GM23338 (cell line): ENCODE data around the gene ZNF23. TPM values are rescaled to one million over a fixed set of nuclear protein-coding genes. Genes with fewer than 3 reads are reported as not detected.

ENCODE experiments used
- ATAC-seq: fragments of 200-7000 bp; cut with Tn5 transposase; 3 replicates; pipeline ENCODE4 v1.9.1; 2020
- DNase-seq: peaks from one replicate; pipeline ENCODE4 v3.0.0-alpha.2; 2015; ENCODE audit warnings: low spot score
- H2AFZ ChIP-seq: fragments of 200-600 bp; sonication (generic); 2 replicates; pipeline ENCODE4 v1.8.0; 2016; ENCODE audit warnings: antibody characterized with exemption, mild to moderate bottlenecking, moderate library complexity
- H3F3A ChIP-seq: fragments of 200-600 bp; sonication (generic); replicated peaks from 2 replicates; pipeline ENCODE4 v1.8.0; 2017; ENCODE audit warnings: antibody characterized with exemption, mixed run types, low read depth
- H3K27ac ChIP-seq: fragments of 200-600 bp; sonication (generic); 2 replicates; pipeline ENCODE4 v1.6.1; 2016; ENCODE audit warnings: low read depth
- H3K27me3 ChIP-seq: fragments of 200-600 bp; sonication (generic); 2 replicates; pipeline ENCODE4 v1.8.0; 2016; ENCODE audit warnings: mild to moderate bottlenecking, mixed run types, moderate library complexity; ENCODE audit not compliant: insufficient read depth
- H3K36me3 ChIP-seq: fragments of 200-600 bp; sonication (generic); 2 replicates; pipeline ENCODE4 v1.8.0; 2016; ENCODE audit warnings: mild to moderate bottlenecking; ENCODE audit not compliant: insufficient read depth
- H3K4me1 ChIP-seq: fragments of 200-600 bp; sonication (generic); 2 replicates; pipeline ENCODE4 v1.8.0; 2016; ENCODE audit warnings: mild to moderate bottlenecking, moderate library complexity; ENCODE audit not compliant: insufficient read depth
- H3K4me2 ChIP-seq: fragments of 200-600 bp; sonication (generic); 2 replicates; pipeline ENCODE4 v1.7.1; 2017; ENCODE audit warnings: mixed run types
- H3K4me3 ChIP-seq: fragments of 200-600 bp; sonication (generic); 2 replicates; pipeline ENCODE4 v1.6.1; 2016; ENCODE audit warnings: mixed run types
- H3K79me2 ChIP-seq: fragments of 200-600 bp; sonication (generic); replicated peaks from 2 replicates; pipeline ENCODE4 v1.8.0; 2017; ENCODE audit warnings: mild to moderate bottlenecking; ENCODE audit not compliant: insufficient read depth
- H3K9me2 ChIP-seq: fragments of 200-600 bp; sonication (generic); 2 replicates; pipeline ENCODE4 v1.8.0; 2017; ENCODE audit not compliant: insufficient read depth
- H4K20me1 ChIP-seq: fragments of 200-600 bp; sonication (generic); replicated peaks from 2 replicates; pipeline ENCODE4 v1.8.0; 2017; ENCODE audit warnings: mild to moderate bottlenecking; ENCODE audit not compliant: insufficient read depth
- H3K27ac Mint-ChIP-seq: 2 replicates; pipeline ENCODE4 v1.8.0; 2020; ENCODE audit warnings: inconsistent platforms, mild to moderate bottlenecking, moderate library complexity, mixed read lengths
- H3K27me3 Mint-ChIP-seq: 3 replicates; pipeline ENCODE4 v1.8.0; 2022; ENCODE audit warnings: low read depth, mild to moderate bottlenecking, moderate library complexity, mixed read lengths, inconsistent platforms; ENCODE audit not compliant: insufficient read depth, poor library complexity
- H3K36me3 Mint-ChIP-seq: 3 replicates; pipeline ENCODE4 v1.8.0; 2021; ENCODE audit warnings: low read depth, mild to moderate bottlenecking, inconsistent platforms, moderate library complexity, mixed read lengths
- H3K4me1 Mint-ChIP-seq: 3 replicates; pipeline ENCODE4 v1.8.0; 2020; ENCODE audit warnings: mild to moderate bottlenecking, inconsistent platforms, mixed read lengths
- H3K4me3 Mint-ChIP-seq: 3 replicates; pipeline ENCODE4 v1.8.0; 2021; ENCODE audit warnings: moderate library complexity, mild to moderate bottlenecking, inconsistent platforms, mixed read lengths
- H3K9me3 Mint-ChIP-seq: 3 replicates; pipeline ENCODE4 v1.8.0; 2020; ENCODE audit warnings: moderate library complexity, mild to moderate bottlenecking, inconsistent platforms, mixed read lengths
- CTCF ChIP-seq, 2 experiments: fragments of 200-600 bp in 1 of 2; sonication (generic) in 1 of 2; conservative IDR thresholded peaks; 2 replicates each; pipeline versions ENCODE4 v1.5.1 to v1.6.1; 2016 to 2017; ENCODE audit warnings: antibody characterized with exemption in 2 of 2, low read depth in 2 of 2, mild to moderate bottlenecking in 2 of 2, moderate library complexity in 1 of 2
- ETS1 ChIP-seq: IDR thresholded peaks from 2 replicates; pipeline ENCODE4 v1.6.1; 2016; ENCODE audit warnings: antibody characterized with exemption
- EZH2 ChIP-seq: fragments of 200-600 bp; sonication (generic); IDR thresholded peaks from one replicate; pipeline ENCODE4 v1.8.0; 2017; ENCODE audit warnings: antibody characterized with exemption, mild to moderate bottlenecking, low read depth; ENCODE audit not compliant: unreplicated experiment
- JUNB ChIP-seq: IDR thresholded peaks from one replicate; pipeline ENCODE4 v1.6.1; 2016; ENCODE audit warnings: antibody characterized with exemption; ENCODE audit not compliant: unreplicated experiment
- NANOG ChIP-seq: IDR thresholded peaks from 2 replicates; pipeline ENCODE4 v1.6.1; 2016; ENCODE audit warnings: antibody characterized with exemption, borderline replicate concordance
- POLR2AphosphoS5 ChIP-seq: IDR thresholded peaks from 2 replicates; pipeline ENCODE4 v1.6.1; 2016; ENCODE audit warnings: antibody characterized with exemption, low read depth
- REST ChIP-seq: IDR thresholded peaks from one replicate; pipeline ENCODE4 v1.6.1; 2018; ENCODE audit warnings: antibody characterized with exemption; ENCODE audit not compliant: unreplicated experiment
- ZNF114 ChIP-seq: fragments of 250-450 bp; sonication (Bioruptor Pico); IDR thresholded peaks from 2 replicates; pipeline ENCODE4 v1.5.0; 2020; ENCODE audit warnings: mild to moderate bottlenecking, moderate library complexity
- ZNF331 ChIP-seq: fragments of 250-450 bp; sonication (Bioruptor Pico); IDR thresholded peaks from 2 replicates; pipeline ENCODE4 v1.5.0; 2020; ENCODE audit warnings: low read depth, mild to moderate bottlenecking, moderate library complexity
- polyA plus RNA-seq: library from polyadenylated mRNA; unstranded; fragments of >200 nt; fragmentation: Nextera tagmentation; extraction: Ambion mirVana; gene quantifications from 2 replicates; pipeline ENCODE4 v1.2.1, GENCODE V29; 2016
- total RNA-seq: library from RNA; depleted of rRNA; stranded (reverse); fragments of >200 nt; shearing (Covaris generic); gene quantifications from 2 replicates; pipeline ENCODE4 v1.2.3, GENCODE V29; 2014

Gene ZNF23
- total and polyA plus RNA-seq, 2 experiments from 2014 or later: 8.4 to 8.8 TPM

GRCh38 chr16:71440669-71441347 is 21.2 kb downstream of the ZNF23 start:
- no peak for TF ChIP-seq ZNF331 (CRISPR knock-in tag)
- peak; percentile 61 to 82 for TF ChIP-seq CTCF (conservative IDR thresholded peaks at IDR 0.05; ENCODE audit: low read depth in 2 of 2)
- Histone ChIP-seq H3K4me3 (no peak overlapping the region), H2AFZ (peak overlapping the region; percentile 94; the same call in 1 of the 2 replicates), H3K9me2 (no peaks in the 10 kb centered on the region), H3K27me3 (no peaks in the 10 kb centered on the region; the same call in 1 of the 2 replicates), H3K36me3 (no peaks in the 10 kb centered on the region), H4K20me1 (no peaks in the 10 kb centered on the region), H3K27ac (no peak overlapping the region), H3K79me2 (no peaks in the 10 kb centered on the region), H3F3A (no peaks in the 10 kb centered on the region), H3K4me1 (no peaks in the 10 kb centered on the region), H3K4me2 (no peak overlapping the region)
- Mint-ChIP-seq H3K4me3 (no peak overlapping the region; the same call in 2 of the 3 replicates), H3K36me3 (peaks cover 9% of the 10 kb centered on the region), H3K9me3 (peaks cover 37% of the 10 kb centered on the region), H3K4me1 (no peaks in the 10 kb centered on the region), H3K27me3 (peaks cover 13% of the 10 kb centered on the region), H3K27ac (no peak overlapping the region)
- peak; percentile 77 for DNase-seq
- peak; percentile 81 for ATAC-seq

- H3K4me1 ChIP-seq: no peaks in the 10 kb centered on the region
- no peaks in the 10 kb centered on the region for H3F3A ChIP-seq
- peaks cover 25% of the 10 kb centered on the region for H3K9me3 Mint-ChIP-seq
- no peak overlapping the region for H3K4me3 Mint-ChIP-seq
- H3K36me3 ChIP-seq: no peaks in the 10 kb centered on the region
- no peak overlapping the region for H2AFZ ChIP-seq
- H3K4me1 Mint-ChIP-seq: no peaks in the 10 kb centered on the region
- TF ChIP-seq JUNB (no peak), ZNF331 (CRISPR knock-in tag) (no peak), ZNF114 (CRISPR knock-in tag) (no peak), REST (no peak), POLR2AphosphoS5 (no peak), EZH2 (no peak), NANOG (no peak), CTCF (conservative IDR thresholded peaks at IDR 0.05; ENCODE audit: low read depth in 2 of 2) (no peak), ETS1 (no peak)
- H4K20me1 ChIP-seq: no peaks in the 10 kb centered on the region
- no peak overlapping the region for H3K4me2 ChIP-seq
- H3K27me3 Mint-ChIP-seq: peaks cover 13% of the 10 kb centered on the region
- H3K4me3 ChIP-seq: no peak overlapping the region
- no peak overlapping the region for H3K27ac ChIP-seq
- H3K27me3 ChIP-seq: no peaks in the 10 kb centered on the region; the same call in 1 of the 2 replicates
- no peaks in the 10 kb centered on the region for H3K79me2 ChIP-seq
- DNase-seq: no peak
- no peaks in the 10 kb centered on the region for H3K9me2 ChIP-seq
- ATAC-seq: no peak
- H3K27ac Mint-ChIP-seq: no peak overlapping the region; the same call in 1 of the 2 replicates
- peaks cover 5% of the 10 kb centered on the region for H3K36me3 Mint-ChIP-seq
Measured at GRCh38 chr16:71439523-71439922, 22.5 kb downstream of the ZNF23 start.
